GM19468 (cell line): ENCODE results near the gene RAP1GAP2.

Experiments
- ATAC-seq: cut with Tn5 transposase; IDR thresholded peaks from one replicate; pipeline ENCODE4 v1.9.1; 2021; ENCODE audit warnings: mild to moderate bottlenecking, moderate library complexity, moderate number of reproducible peaks; ENCODE audit not compliant: unreplicated experiment; ENCODE audit errors: extremely low read depth

RAP1GAP2 gene

GRCh38 chr17:2851615-2852014 is 55.4 kb downstream of the RAP1GAP2 start:
- no peak for ATAC-seq

GRCh38 chr17:2852221-2852620 is 56.0 kb downstream of the RAP1GAP2 start:
- ATAC-seq = no peak

- ATAC-seq = no peak
Measured at GRCh38 chr17:2852729-2853282, 56.6 kb downstream of the RAP1GAP2 start.

GRCh38 chr17:2853283-2854142 is 57.3 kb downstream of the RAP1GAP2 start:
- ATAC-seq = no peak

- no peak for ATAC-seq
Measured at GRCh38 chr17:2854143-2855055, 58.2 kb downstream of the RAP1GAP2 start.

- no peak for ATAC-seq
Measured at GRCh38 chr17:2855063-2855600, 58.9 kb downstream of the RAP1GAP2 start.

- no peak for ATAC-seq
Measured at GRCh38 chr17:2856727-2857126, 60.5 kb downstream of the RAP1GAP2 start.

GRCh38 chr17:2860045-2860444 is 63.8 kb downstream of the RAP1GAP2 start:
- no peak for ATAC-seq

- ATAC-seq = no peak
Measured at GRCh38 chr17:2860883-2861282, 64.6 kb downstream of the RAP1GAP2 start.

- no peak for ATAC-seq
Measured at GRCh38 chr17:2862197-2862596, 66.0 kb downstream of the RAP1GAP2 start.

GRCh38 chr17:2863204-2863603 is 67.0 kb downstream of the RAP1GAP2 start:
- ATAC-seq = no peak

GRCh38 chr17:2865228-2865627 is 69.0 kb downstream of the RAP1GAP2 start:
- ATAC-seq = no peak

GRCh38 chr17:2867441-2868424 is 71.5 kb downstream of the RAP1GAP2 start:
- ATAC-seq = no peak

GRCh38 chr17:2869604-2870003 is 73.4 kb downstream of the RAP1GAP2 start:
- ATAC-seq = no peak

- no peak for ATAC-seq
Measured at GRCh38 chr17:2871205-2871604, 75.0 kb downstream of the RAP1GAP2 start.

GRCh38 chr17:2871720-2872119 is 75.5 kb downstream of the RAP1GAP2 start:
- ATAC-seq = no peak

- ATAC-seq = no peak
Measured at GRCh38 chr17:2872282-2872681, 76.0 kb downstream of the RAP1GAP2 start.

- no peak for ATAC-seq
Measured at GRCh38 chr17:2874189-2874686, 78.0 kb downstream of the RAP1GAP2 start.

GRCh38 chr17:2875608-2876007 is 79.4 kb downstream of the RAP1GAP2 start:
- no peak for ATAC-seq
